Esophagus (tissue), 2 donors: ENCODE results near the gene HADHA. TPM values are rescaled to one million over a fixed set of nuclear protein-coding genes. Genes with fewer than 3 reads are reported as not detected.
"Not testable (repeated sequence)": the region's sequence is repeated elsewhere in the genome, so short reads cannot be mapped to it uniquely, and the experiment has no call there.

Experiments used
- H3K27ac ChIP-seq, 2 donors: one replicate each; pipeline ENCODE4 v1.5.1; 2013; ENCODE audit warnings: low read depth in 2 of 2, mild to moderate bottlenecking in 2 of 2, inconsistent platforms in 1 of 2, low read length in 1 of 2, moderate library complexity in 1 of 2
- H3K27me3 ChIP-seq, 2 donors: one replicate each; pipeline ENCODE4 v1.6.1; 2013; ENCODE audit warnings: low read length in 2 of 2, control low read depth in 1 of 2, mild to moderate bottlenecking in 1 of 2; ENCODE audit not compliant: insufficient read depth in 2 of 2, control insufficient read depth in 1 of 2
- H3K36me3 ChIP-seq, 2 donors: one replicate each; pipeline ENCODE4 v1.6.1; 2013; ENCODE audit warnings: low read length in 1 of 2; ENCODE audit not compliant: control insufficient read depth in 2 of 2, insufficient read depth in 2 of 2
- H3K4me1 ChIP-seq, 2 donors: one replicate each; pipeline ENCODE4 v1.6.1; 2013; ENCODE audit warnings: low read length in 1 of 2; ENCODE audit not compliant: control insufficient read depth in 2 of 2, insufficient read depth in 2 of 2
- H3K4me3 ChIP-seq, 2 donors: one replicate each; pipeline ENCODE4 v1.5.1; 2013; ENCODE audit warnings: low read length in 2 of 2, mild to moderate bottlenecking in 2 of 2, low read depth in 1 of 2, moderate library complexity in 1 of 2
- H3K9me3 ChIP-seq, 2 donors: one replicate each; pipeline ENCODE4 v1.6.1; 2013; ENCODE audit warnings: mild to moderate bottlenecking in 2 of 2, low read depth in 1 of 2, low read length in 1 of 2, moderate library complexity in 1 of 2; ENCODE audit not compliant: control insufficient read depth in 2 of 2, insufficient read depth in 1 of 2
- WGBS, 2 donors: extraction: QIAGEN DNeasy Blood & Tissue Kit; methylation state at CpG; one replicate each; pipeline ENCODE4 v1.1.7; 2013; 5-methylcytosine and 5-hydroxymethylcytosine counted together
- polyA plus RNA-seq, 2 donors: library from polyadenylated mRNA; stranded (reverse); fragments of 200-250 nt; gene quantifications; one replicate each; pipeline ENCODE4 v1.2.3, GENCODE V29; 2013
- donor health status: healthy with polysubstance abuse.
- donor health status: Bipolar disorder and iron deficiency.

The HADHA gene
- polyA plus RNA-seq, 2 donors: 26.4 to 77.1 TPM

GRCh38 chr2:26274058-26274613 is 29.7 kb upstream of the HADHA start:
- H3K27ac ChIP-seq: peak overlapping the region; percentile 71 to 80
- H3K27me3 ChIP-seq: no peaks in the 10 kb centered on the region
- WGBS, 2 donors: 19 to 20% methylated on average over 5 of the region's 5 CpGs
- H3K4me3 ChIP-seq: no peak overlapping the region
- H3K9me3 ChIP-seq: no peaks in the 10 kb centered on the region
- peaks cover 0 to 5% of the 10 kb centered on the region in 2 donors for H3K36me3 ChIP-seq
- no peaks in the 10 kb centered on the region for H3K4me1 ChIP-seq

GRCh38 chr2:26273501-26273900 is 29.1 kb upstream of the HADHA start:
- 50 to 56% methylated on average over 2 of the region's 2 CpGs for WGBS, 2 donors
- H3K4me1 ChIP-seq: no peaks in the 10 kb centered on the region
- H3K4me3 ChIP-seq: no peak overlapping the region
- peak overlapping the region in 1 of 2 donors; percentile 41 for H3K27ac ChIP-seq
- H3K9me3 ChIP-seq: no peaks in the 10 kb centered on the region
- no peaks in the 10 kb centered on the region for H3K27me3 ChIP-seq
- peaks cover 0 to 2% of the 10 kb centered on the region in 2 donors for H3K36me3 ChIP-seq

- Histone ChIP-seq H3K36me3 (no peaks in the 10 kb centered on the region), H3K4me1 (no peaks in the 10 kb centered on the region), H3K27ac (no peak overlapping the region)
Observed at GRCh38 chr2:26270373-26270772, 25.9 kb upstream of the HADHA start.

DNA sequence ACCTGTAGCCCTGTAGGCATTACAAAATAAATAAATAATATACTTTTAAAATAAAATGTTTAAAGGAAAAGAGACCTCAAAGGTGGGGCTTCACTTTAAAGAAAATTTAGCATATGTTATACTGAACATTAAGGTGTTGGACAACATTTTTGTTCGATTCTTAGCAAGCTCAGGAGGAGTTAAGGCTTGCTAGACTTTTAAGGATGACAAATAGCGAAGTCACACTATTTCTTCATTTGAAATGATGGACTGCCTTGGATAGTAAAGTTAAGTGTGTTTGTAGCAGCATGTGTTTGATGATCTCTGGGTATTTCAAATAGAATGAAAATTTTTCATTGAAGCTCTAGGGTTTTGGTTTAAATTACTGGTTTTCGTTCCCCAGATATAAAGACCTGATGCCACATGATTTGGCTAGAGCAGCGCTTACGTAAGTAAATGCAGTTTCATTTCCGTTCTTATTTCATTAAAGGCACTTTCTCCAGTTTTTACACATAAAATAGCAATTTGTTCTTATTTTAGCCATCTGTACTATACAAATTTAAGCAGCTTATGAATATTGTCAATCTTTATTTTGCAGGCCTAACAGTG is 25.2 kb upstream of the HADHA start:
- no peaks in the 10 kb centered on the region for H3K4me1 ChIP-seq
- H3K27me3 ChIP-seq: no peaks in the 10 kb centered on the region
- H3K4me3 ChIP-seq: no peak overlapping the region
- H3K36me3 ChIP-seq: peaks cover 0 to under 1% of the 10 kb centered on the region in 2 donors
- WGBS, 2 donors: 72 to 73% methylated on average over 6 of the region's 6 CpGs
- no peaks in the 10 kb centered on the region for H3K9me3 ChIP-seq
- H3K27ac ChIP-seq: no peak overlapping the region

More at GRCh38 chr2:26270373-26270772, 25.9 kb upstream of the HADHA start:
- Histone ChIP-seq H3K9me3 (no peaks in the 10 kb centered on the region), H3K27me3 (no peaks in the 10 kb centered on the region), H3K4me3 (no peak overlapping the region)

- H3K9me3 ChIP-seq, H3K4me3 ChIP-seq, H3K27me3 ChIP-seq, H3K4me1 ChIP-seq, H3K36me3 ChIP-seq: not testable (repeated sequence)
- peak overlapping the region in 1 of 2 donors; percentile 24 for H3K27ac ChIP-seq
- 79 to 84% methylated on average over 12 of the region's 12 CpGs for WGBS, 2 donors
Observed at GRCh38 chr2:26268670-26269385, 24.4 kb upstream of the HADHA start.

GRCh38 chr2:26268213-26268612 is 23.8 kb upstream of the HADHA start:
- Histone ChIP-seq H3K9me3 (no peaks in the 10 kb centered on the region), H3K4me3 (no peak overlapping the region), H3K4me1 (no peaks in the 10 kb centered on the region), H3K27me3 (no peaks in the 10 kb centered on the region), H3K27ac (no peak overlapping the region), H3K36me3 (peaks cover 0 to 4% of the 10 kb centered on the region in 2 donors)
- 94 to 96% methylated on average over 4 of the region's 4 CpGs for WGBS, 2 donors

DNA sequence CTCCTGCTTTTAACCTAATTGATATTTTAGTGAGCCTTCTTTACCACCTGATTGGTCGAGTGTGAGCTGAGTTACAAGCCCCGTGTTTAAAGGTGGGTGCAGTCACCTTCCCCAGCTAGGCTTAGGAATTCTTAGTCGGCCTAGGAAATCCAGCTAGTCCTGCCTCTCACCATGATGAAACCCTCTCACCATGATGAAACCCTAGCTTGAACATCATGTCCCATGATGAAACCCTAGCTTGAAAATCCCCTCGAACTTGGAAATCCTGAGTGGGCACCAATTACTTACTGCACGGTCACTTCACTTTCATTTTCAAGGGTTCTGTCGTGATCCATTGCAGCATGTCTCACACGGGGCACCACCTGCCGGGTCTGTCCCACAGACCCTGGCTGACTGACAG is 14.4 kb upstream of the HADHA start:
- WGBS, 2 donors: 92 to 95% methylated on average over 8 of the region's 8 CpGs
- not testable (repeated sequence) for H3K27me3 ChIP-seq, H3K27ac ChIP-seq, H3K4me3 ChIP-seq, H3K9me3 ChIP-seq, H3K4me1 ChIP-seq, H3K36me3 ChIP-seq

DNA sequence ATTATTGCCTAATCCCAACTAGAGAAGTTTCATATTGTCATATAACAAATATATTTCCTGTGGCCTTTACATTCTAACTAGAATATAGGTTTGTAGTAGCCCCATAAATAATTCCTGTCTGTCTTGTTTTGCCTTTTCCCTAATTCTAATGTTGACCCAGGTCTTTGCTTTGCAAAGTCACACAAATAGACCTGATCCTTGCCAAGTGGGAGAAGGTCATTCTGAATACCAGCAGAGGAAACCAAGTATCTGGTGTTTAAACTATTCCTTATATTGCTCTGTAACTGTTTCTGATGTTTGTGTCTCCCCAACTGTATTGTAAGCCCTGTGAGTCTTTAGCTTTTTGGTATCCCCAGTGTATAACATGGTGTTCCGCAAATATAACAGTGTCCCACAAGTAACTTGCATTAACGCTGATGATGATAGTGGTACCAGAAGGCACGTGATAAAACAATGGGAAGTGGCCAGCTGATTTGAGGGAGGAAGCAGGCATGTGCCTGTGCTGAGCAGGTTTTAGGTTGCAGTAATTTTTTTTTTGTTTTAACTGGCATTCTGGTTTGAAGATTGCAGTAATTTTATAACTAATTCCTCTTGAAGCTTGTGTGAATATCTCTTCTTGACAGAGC is 11.4 kb upstream of the HADHA start:
- no peak overlapping the region for H3K27ac ChIP-seq
- no peaks in the 10 kb centered on the region for H3K27me3 ChIP-seq
- H3K9me3 ChIP-seq: no peaks in the 10 kb centered on the region
- H3K4me1 ChIP-seq: peaks cover 0 to 3% of the 10 kb centered on the region in 2 donors
- peaks cover 0 to 7% of the 10 kb centered on the region in 2 donors for H3K36me3 ChIP-seq
- H3K4me3 ChIP-seq: no peak overlapping the region
- WGBS, 2 donors: 55 to 73% methylated on average over 3 of the region's 3 CpGs

GRCh38 chr2:26251893-26252292 is 7.5 kb upstream of the HADHA start:
- Histone ChIP-seq H3K4me3 (no peak overlapping the region), H3K27ac (no peak overlapping the region), H3K4me1 (peaks cover 1 to 3% of the 10 kb centered on the region in 2 donors), H3K27me3 (no peaks in the 10 kb centered on the region), H3K36me3 (no peaks in the 10 kb centered on the region), H3K9me3 (no peaks in the 10 kb centered on the region)
- WGBS, 2 donors: 47 to 63% methylated on average over 3 of the region's 3 CpGs
